CD4-positive, alpha-beta T cell (primary cell): ENCODE data around the gene SPTBN1. TPM values are rescaled to one million over a fixed set of nuclear protein-coding genes. Genes with fewer than 3 reads are reported as not detected.

Experiments
- ATAC-seq: fragments of 200-7000 bp; cut with Tn5 transposase; one replicate; pipeline ENCODE4 v1.10.0; 2022; ENCODE audit warnings: mild to moderate bottlenecking; ENCODE audit not compliant: poor library complexity
- CTCF ChIA-PET: fragments of 350-600 bp; sonication (Branson Sonifier 250); formaldehyde crosslinking; loops from one replicate; lab custom pipeline; 2021; ENCODE audit warnings: antibody characterized with exemption, inconsistent platforms; lab: Charles Lee
- POLR2A ChIA-PET: fragments of 350-600 bp; sonication (Branson Sonifier 250); formaldehyde crosslinking; loops from one replicate; lab custom pipeline; 2021; ENCODE audit warnings: antibody characterized with exemption, inconsistent platforms; lab: Charles Lee
- DNase-seq, 14 experiments: peaks; one replicate each; pipeline ENCODE4 v3.0.0-alpha.2; 2013 to 2020; ENCODE audit warnings: mixed read lengths in 2 of 14
- H3K27ac ChIP-seq, 2 donors: one replicate each; pipeline versions ENCODE4 v1.5.1 to v1.7.0; 2013; ENCODE audit warnings: low read length in 2 of 2, low read depth in 1 of 2, mild to moderate bottlenecking in 1 of 2
- H3K27me3 ChIP-seq, 2 experiments: 1 replicate in 1 of 2; 2 replicates in 1 of 2; pipeline versions ENCODE4 v1.6.1 to v1.7.0; 2013; ENCODE audit warnings: low read length in 2 of 2, control low read depth in 1 of 2, mild to moderate bottlenecking in 1 of 2, moderate library complexity in 1 of 2; ENCODE audit not compliant: insufficient read depth in 2 of 2, control insufficient read depth in 1 of 2
- H3K36me3 ChIP-seq: one replicate; pipeline ENCODE4 v1.6.1; 2013; ENCODE audit warnings: low read length, control low read depth; ENCODE audit not compliant: insufficient read depth
- H3K4me1 ChIP-seq: one replicate; pipeline ENCODE4 v1.6.1; 2013; ENCODE audit warnings: low read length, control low read depth; ENCODE audit not compliant: insufficient read depth
- H3K4me3 ChIP-seq: one replicate; pipeline ENCODE4 v1.5.1; 2013; ENCODE audit warnings: mild to moderate bottlenecking, low read length, moderate library complexity
- H3K9me3 ChIP-seq, 2 experiments: 1 replicate in 1 of 2; 2 replicates in 1 of 2; pipeline versions ENCODE4 v1.6.1 to v1.7.0; 2013; ENCODE audit warnings: low read length in 2 of 2, mild to moderate bottlenecking in 2 of 2, control low read depth in 1 of 2, moderate library complexity in 1 of 2; ENCODE audit not compliant: control insufficient read depth in 1 of 2, insufficient read depth in 1 of 2
- H3K27ac Mint-ChIP-seq: one replicate; pipeline ENCODE4 v1.8.0; 2020; ENCODE audit warnings: mixed read lengths
- H3K27me3 Mint-ChIP-seq: one replicate; pipeline ENCODE4 v1.8.0; 2021; ENCODE audit warnings: mixed read lengths
- H3K36me3 Mint-ChIP-seq: one replicate; pipeline ENCODE4 v1.8.0; 2021; ENCODE audit warnings: low read depth, mixed read lengths
- H3K4me1 Mint-ChIP-seq: one replicate; pipeline ENCODE4 v1.8.0; 2021; ENCODE audit warnings: low read depth, mixed read lengths
- H3K4me3 Mint-ChIP-seq: one replicate; pipeline ENCODE4 v1.8.0; 2020; ENCODE audit warnings: mild to moderate bottlenecking, mixed read lengths
- H3K9me3 Mint-ChIP-seq: one replicate; pipeline ENCODE4 v1.8.0; 2020; ENCODE audit warnings: mixed read lengths
- CTCF ChIP-seq: fragments of 200-600 bp; IDR thresholded peaks from one replicate; pipeline ENCODE4 v1.8.0; 2022; ENCODE audit warnings: antibody characterized with exemption, mild to moderate bottlenecking
- intact Hi-C, 2 experiments: fragments of 100-400 bp; cut with DNase I in 1 of 2; cut with micrococcal nuclease in 1 of 2; formaldehyde crosslinking; loops; one replicate each; pipeline versions ENCODE4 v1.15.1 to v1.9.0; 2023 to 2025; cut with DNase I, micrococcal nuclease
- total RNA-seq, 174 experiments: library from RNA in 2 of 174; stranded (reverse) in 2 of 174; gene quantifications; one replicate each; pipeline ENCODE4 v1.2.3 and lab custom pipeline; 2021 to 2026

SPTBN1 gene
- total RNA-seq, 2 experiments from 2014 or later: 156 to 166 TPM

- ChIA-PET CTCF (interaction anchor here (0.6 to 1.5 kb wide), 2 partner anchors 9 to 43 kb away, joined by 3 read pairs; no protein-coding TSS in a partner anchor), POLR2A (interaction anchor here (0.7 kb wide), 2 partner anchors 12 to 601 kb away, joined by 3 read pairs; no protein-coding TSS in a partner anchor)
- H3K4me3 ChIP-seq: no peak overlapping the region
- no peak for ATAC-seq
- Mint-ChIP-seq H3K9me3 (no peaks in the 10 kb centered on the region), H3K36me3 (peaks cover 41% of the 10 kb centered on the region), H3K27me3 (no peaks in the 10 kb centered on the region), H3K27ac (no peak overlapping the region), H3K4me1 (peaks cover 16% of the 10 kb centered on the region), H3K4me3 (no peak overlapping the region)
- TF ChIP-seq CTCF: no peak
- DNase-seq: peak in 3 of 14 experiments; percentile 5 to 34 (median 24)
- H3K36me3 ChIP-seq: peaks cover 25% of the 10 kb centered on the region
- no peaks in the 10 kb centered on the region for H3K27me3 ChIP-seq
- H3K27ac ChIP-seq: no peak overlapping the region
- peaks cover 11% of the 10 kb centered on the region for H3K4me1 ChIP-seq
- no peaks in the 10 kb centered on the region for H3K9me3 ChIP-seq
- intact Hi-C loops: no loop called here
Observed at GRCh38 chr2:54672590-54673456, 216.7 kb downstream of the SPTBN1 start.

- Histone ChIP-seq H3K9me3 (no peaks in the 10 kb centered on the region), H3K27ac (no peak overlapping the region), H3K27me3 (no peaks in the 10 kb centered on the region), H3K4me1 (peaks cover 11% of the 10 kb centered on the region), H3K36me3 (peaks cover 18% of the 10 kb centered on the region), H3K4me3 (no peak overlapping the region)
- Mint-ChIP-seq H3K4me3 (no peak overlapping the region), H3K27me3 (no peaks in the 10 kb centered on the region), H3K9me3 (no peaks in the 10 kb centered on the region), H3K27ac (no peak overlapping the region), H3K36me3 (peaks cover 33% of the 10 kb centered on the region), H3K4me1 (peaks cover 16% of the 10 kb centered on the region)
- intact Hi-C loops: no loop called here
- TF ChIP-seq CTCF: no peak
- DNase-seq: peak in 8 of 14 experiments; percentile 5 to 52 (median 22)
- ChIA-PET POLR2A (interaction anchor here (0.7 kb wide), 1 partner anchor 12 kb away, joined by 3 read pairs; no protein-coding TSS in a partner anchor), CTCF (interaction anchor here (1.5 to 1.6 kb wide), 2 partner anchors 8 kb away, joined by 3 to 6 read pairs; no protein-coding TSS in a partner anchor)
- peak; percentile 74 for ATAC-seq
Observed at GRCh38 chr2:54673501-54673998, 217.4 kb downstream of the SPTBN1 start.

- Histone ChIP-seq H3K27ac (no peak overlapping the region), H3K9me3 (no peaks in the 10 kb centered on the region), H3K4me1 (peaks cover 11% of the 10 kb centered on the region), H3K27me3 (no peaks in the 10 kb centered on the region), H3K36me3 (peaks cover 5% of the 10 kb centered on the region), H3K4me3 (no peak overlapping the region)
- intact Hi-C loops: no loop called here
- TF ChIP-seq CTCF: no peak
- Mint-ChIP-seq H3K4me3 (no peak overlapping the region), H3K4me1 (peaks cover 18% of the 10 kb centered on the region), H3K27ac (no peak overlapping the region), H3K27me3 (no peaks in the 10 kb centered on the region), H3K36me3 (peaks cover 16% of the 10 kb centered on the region), H3K9me3 (no peaks in the 10 kb centered on the region)
- no peak for DNase-seq
- CTCF ChIA-PET: no interaction called here
- ATAC-seq: no peak
- POLR2A ChIA-PET: no interaction called here
Observed at GRCh38 chr2:54675281-54675680, 219.2 kb downstream of the SPTBN1 start.
